Upper lobe of right lung (tissue), 1 donor: ENCODE data around the gene RRP8. TPM values are rescaled to one million over a fixed set of nuclear protein-coding genes. Genes with fewer than 3 reads are reported as not detected.

ENCODE experiments used
- ATAC-seq: fragments of 200-7000 bp; cut with Tn5 transposase; one replicate; pipeline ENCODE4 v1.9.1; 2020; ENCODE audit warnings: mild to moderate bottlenecking, moderate library complexity
- DNase-seq: peaks from one replicate; pipeline ENCODE4 v3.0.0-alpha.2; 2020
- H3K27ac ChIP-seq: fragments of 200-600 bp; one replicate; pipeline ENCODE4 v1.8.0; 2022
- H3K27me3 ChIP-seq: fragments of 200-600 bp; one replicate; pipeline ENCODE4 v1.8.0; 2022; ENCODE audit warnings: mild to moderate bottlenecking
- H3K36me3 ChIP-seq: fragments of 200-600 bp; one replicate; pipeline ENCODE4 v1.8.0; 2022
- H3K4me1 ChIP-seq: fragments of 200-600 bp; one replicate; pipeline ENCODE4 v1.8.0; 2022
- H3K4me3 ChIP-seq: fragments of 200-600 bp; one replicate; pipeline ENCODE4 v1.8.0; 2022; ENCODE audit warnings: mild to moderate bottlenecking
- H3K9me3 ChIP-seq: fragments of 200-600 bp; one replicate; pipeline ENCODE4 v1.8.0; 2022
- intact Hi-C: fragments of 100-400 bp; cut with DNase I; formaldehyde crosslinking; loops from one replicate; pipeline ENCODE4 v1.11.0; 2022
- total RNA-seq: library from RNA; stranded (reverse); fragmentation: NEBNext Ultra II Directional; extraction: Animal tissue kit (Norgen Biotek cat#: 25700); gene quantifications from one replicate; pipeline ENCODE4 v1.2.1, GENCODE V29; 2021
- TF ChIP-seq, protein P1 (sequence below): fragments of 200-600 bp; IDR thresholded peaks from one replicate; pipeline ENCODE4 v1.8.0; 2022; ENCODE audit warnings: antibody characterized with exemption
- donor health status: DM: no; HTN: yes; CAD: no; lungs with severe emphysema.

Gene RRP8
- total RNA-seq, 1 donor from 2014 or later: 17.9 TPM

DNA sequence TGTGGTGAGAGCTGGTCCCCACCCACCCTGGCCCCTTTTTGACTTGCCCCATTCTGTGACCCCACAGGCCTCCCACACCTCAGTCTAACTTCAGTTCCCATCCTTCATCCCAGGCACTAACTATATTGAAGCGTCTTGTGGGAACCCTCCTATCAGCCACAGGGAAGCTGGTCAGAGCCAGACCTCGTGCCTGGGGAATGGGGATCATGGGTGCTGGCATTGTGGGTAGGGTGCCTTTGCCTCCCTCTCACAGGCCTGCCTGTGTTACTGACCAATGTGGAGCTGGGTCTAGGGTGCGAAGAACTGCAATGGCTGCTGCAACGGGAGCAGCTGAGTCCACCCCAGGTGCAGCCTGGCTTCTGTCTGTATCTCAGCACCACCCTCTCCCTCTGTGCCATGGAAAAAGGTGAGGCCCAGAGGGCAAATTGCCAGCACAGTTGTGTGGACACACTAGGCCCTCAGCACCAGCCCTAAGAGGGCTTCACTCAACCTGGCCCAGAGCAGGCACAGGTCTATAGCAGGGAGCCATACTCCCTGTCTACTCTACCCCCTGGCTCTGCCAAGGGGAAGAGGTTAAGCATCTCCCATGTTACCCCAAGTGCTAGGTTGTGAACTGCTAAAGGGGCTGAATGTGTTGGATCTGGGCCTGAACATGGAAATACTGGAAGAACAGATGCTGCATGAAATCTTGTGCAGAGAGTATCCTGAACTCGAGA lies 37.3 kb downstream of the RRP8 start:
- no peak for DNase-seq
- intact Hi-C loops: no loop called here

DNA sequence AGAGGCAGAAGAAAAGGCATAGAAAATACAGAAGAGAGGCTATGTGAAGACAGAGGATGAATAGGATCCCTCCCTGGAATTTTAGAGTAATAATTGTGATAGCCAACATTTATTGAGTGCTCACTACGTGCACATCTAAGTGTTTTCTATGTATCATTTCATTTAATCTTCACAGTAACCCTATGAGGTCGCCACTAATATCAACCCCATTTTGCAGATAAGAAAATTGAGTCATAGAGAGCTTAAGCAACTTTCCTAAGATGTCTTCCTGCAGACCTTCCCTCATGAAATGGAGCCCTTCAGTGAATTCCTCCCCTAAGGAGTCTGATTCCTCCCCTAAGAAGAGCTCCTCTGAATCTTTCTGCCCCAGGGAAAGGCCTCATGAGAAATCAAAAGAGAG lies 38.1 kb downstream of the RRP8 start:
- H3K36me3 ChIP-seq: no peaks in the 10 kb centered on the region
- H3K4me1 ChIP-seq: no peaks in the 10 kb centered on the region
- no peaks in the 10 kb centered on the region for H3K9me3 ChIP-seq
- ATAC-seq (no peak), DNase-seq (no peak)
- intact Hi-C loops: no loop called here
- no peak overlapping the region for H3K27ac ChIP-seq
- H3K27me3 ChIP-seq: no peaks in the 10 kb centered on the region
- H3K4me3 ChIP-seq: no peak overlapping the region
- TF ChIP-seq, protein P1, sequence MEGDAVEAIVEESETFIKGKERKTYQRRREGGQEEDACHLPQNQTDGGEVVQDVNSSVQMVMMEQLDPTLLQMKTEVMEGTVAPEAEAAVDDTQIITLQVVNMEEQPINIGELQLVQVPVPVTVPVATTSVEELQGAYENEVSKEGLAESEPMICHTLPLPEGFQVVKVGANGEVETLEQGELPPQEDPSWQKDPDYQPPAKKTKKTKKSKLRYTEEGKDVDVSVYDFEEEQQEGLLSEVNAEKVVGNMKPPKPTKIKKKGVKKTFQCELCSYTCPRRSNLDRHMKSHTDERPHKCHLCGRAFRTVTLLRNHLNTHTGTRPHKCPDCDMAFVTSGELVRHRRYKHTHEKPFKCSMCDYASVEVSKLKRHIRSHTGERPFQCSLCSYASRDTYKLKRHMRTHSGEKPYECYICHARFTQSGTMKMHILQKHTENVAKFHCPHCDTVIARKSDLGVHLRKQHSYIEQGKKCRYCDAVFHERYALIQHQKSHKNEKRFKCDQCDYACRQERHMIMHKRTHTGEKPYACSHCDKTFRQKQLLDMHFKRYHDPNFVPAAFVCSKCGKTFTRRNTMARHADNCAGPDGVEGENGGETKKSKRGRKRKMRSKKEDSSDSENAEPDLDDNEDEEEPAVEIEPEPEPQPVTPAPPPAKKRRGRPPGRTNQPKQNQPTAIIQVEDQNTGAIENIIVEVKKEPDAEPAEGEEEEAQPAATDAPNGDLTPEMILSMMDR: no peak

More for the DNA sequence above, 37.3 kb downstream of the RRP8 start:
- Histone ChIP-seq H3K9me3 (no peaks in the 10 kb centered on the region), H3K36me3 (no peaks in the 10 kb centered on the region), H3K27me3 (no peaks in the 10 kb centered on the region), H3K27ac (no peak overlapping the region), H3K4me3 (no peak overlapping the region), H3K4me1 (no peaks in the 10 kb centered on the region)
- TF ChIP-seq, protein P1: no peak
- no peak for ATAC-seq

DNA sequence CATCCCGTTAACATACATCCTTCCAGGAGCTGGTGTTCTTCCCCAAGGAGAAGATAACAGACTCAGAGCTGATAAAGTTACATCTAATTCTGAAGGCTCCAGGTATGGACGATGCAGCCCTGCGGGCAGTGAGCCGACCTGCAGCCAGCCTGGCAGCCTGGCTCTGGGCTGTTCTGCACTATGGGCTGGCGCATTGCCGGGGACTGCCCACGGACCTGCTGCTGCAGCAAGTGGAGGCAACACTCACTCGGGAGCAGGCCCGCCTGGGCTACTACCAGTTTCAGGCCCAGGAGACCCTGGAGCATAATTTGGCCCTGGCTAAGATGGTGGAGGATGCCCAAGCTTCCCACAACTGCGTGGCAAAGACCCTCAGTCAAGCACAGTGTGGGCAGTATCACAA lies 39.7 kb downstream of the RRP8 start:
- Histone ChIP-seq H3K36me3 (no peaks in the 10 kb centered on the region), H3K27me3 (no peaks in the 10 kb centered on the region), H3K4me1 (no peaks in the 10 kb centered on the region), H3K27ac (no peak overlapping the region), H3K4me3 (no peak overlapping the region), H3K9me3 (no peaks in the 10 kb centered on the region)
- DNase-seq (no peak), ATAC-seq (no peak)
- intact Hi-C loops: no loop called here
- TF ChIP-seq, protein P1: no peak

GRCh38 chr11:6563121-6563619 lies 40.2 kb downstream of the RRP8 start:
- intact Hi-C loops: no loop called here
- Histone ChIP-seq H3K27me3 (no peaks in the 10 kb centered on the region), H3K4me3 (no peak overlapping the region), H3K27ac (no peak overlapping the region), H3K36me3 (no peaks in the 10 kb centered on the region), H3K4me1 (no peaks in the 10 kb centered on the region), H3K9me3 (no peaks in the 10 kb centered on the region)
- DNase-seq (no peak), ATAC-seq (no peak)
- TF ChIP-seq, protein P1: no peak

GRCh38 chr11:6561288-6561687 lies 42.1 kb downstream of the RRP8 start:
- no peaks in the 10 kb centered on the region for H3K27me3 ChIP-seq
- TF ChIP-seq, protein P1: no peak
- intact Hi-C loops: no loop called here
- no peaks in the 10 kb centered on the region for H3K36me3 ChIP-seq
- no peaks in the 10 kb centered on the region for H3K9me3 ChIP-seq
- no peak overlapping the region for H3K27ac ChIP-seq
- no peak for ATAC-seq
- H3K4me3 ChIP-seq: no peak overlapping the region
- H3K4me1 ChIP-seq: no peaks in the 10 kb centered on the region
- DNase-seq: no peak

GRCh38 chr11:6559369-6559768 lies 44.0 kb downstream of the RRP8 start:
- Histone ChIP-seq H3K9me3 (no peaks in the 10 kb centered on the region), H3K36me3 (no peaks in the 10 kb centered on the region), H3K4me3 (no peak overlapping the region), H3K4me1 (no peaks in the 10 kb centered on the region), H3K27me3 (no peaks in the 10 kb centered on the region), H3K27ac (no peak overlapping the region)
- TF ChIP-seq, protein P1: no peak
- ATAC-seq (no peak), DNase-seq (no peak)
- intact Hi-C loops: no loop called here
